Femur (tissue), 1 donor: ENCODE measurements around the gene SLC5A7.

Source experiments
- DNase-seq: peaks from one replicate; pipeline ENCODE4 v3.0.0-alpha.2; 2017

The SLC5A7 gene

DNA sequence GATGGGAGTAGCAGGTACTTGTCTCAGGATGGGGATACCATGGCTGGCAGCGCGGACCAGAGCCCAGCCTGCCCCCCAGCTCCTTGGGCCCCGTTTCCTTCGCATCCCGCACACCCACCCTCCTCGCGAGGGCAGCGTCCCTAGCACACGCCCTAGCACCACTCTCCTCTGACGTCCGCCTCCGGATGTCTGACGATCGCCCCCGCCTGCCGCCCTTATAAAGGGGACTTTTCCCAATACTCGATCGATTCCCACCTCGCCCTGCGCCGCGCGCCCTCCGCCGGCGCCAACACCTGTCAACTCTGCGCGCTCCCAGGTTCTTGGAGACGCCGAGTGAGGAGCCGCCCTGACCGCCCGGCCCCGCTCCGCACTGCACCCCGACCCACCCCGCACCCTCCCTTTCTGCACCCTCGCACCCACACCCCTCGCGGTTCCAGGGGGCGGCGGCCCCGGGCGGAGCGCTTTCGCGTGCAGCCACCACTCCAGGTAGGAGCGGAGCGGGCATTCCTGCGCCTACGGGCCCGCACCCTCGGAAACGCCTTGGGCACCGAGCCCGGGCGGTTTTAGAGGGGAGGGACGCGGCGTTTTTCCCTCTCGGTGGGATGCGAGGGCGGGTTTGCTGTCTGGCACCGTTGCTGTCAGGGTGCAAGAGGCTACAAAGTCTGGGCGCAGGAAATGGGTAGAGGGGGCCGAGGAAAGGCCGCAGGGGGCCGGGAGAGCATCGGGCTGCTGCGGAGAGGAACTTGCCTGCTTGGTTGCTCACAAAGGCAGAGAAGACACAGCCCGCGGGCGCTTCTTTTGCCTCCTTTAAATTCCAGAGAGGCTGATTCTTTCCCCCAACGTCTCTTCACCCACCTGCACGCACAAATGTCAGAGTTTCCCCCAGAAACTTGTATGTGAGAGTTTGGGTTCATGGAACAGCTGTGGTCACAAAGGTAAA is at the start of gene SLC5A7:
SLC5A7 (plus strand) TSS at position 247 of the 940 bp plus-strand sequence. CDS start 1,632 bp downstream, outside the sequence.
- no peak for DNase-seq

DNA sequence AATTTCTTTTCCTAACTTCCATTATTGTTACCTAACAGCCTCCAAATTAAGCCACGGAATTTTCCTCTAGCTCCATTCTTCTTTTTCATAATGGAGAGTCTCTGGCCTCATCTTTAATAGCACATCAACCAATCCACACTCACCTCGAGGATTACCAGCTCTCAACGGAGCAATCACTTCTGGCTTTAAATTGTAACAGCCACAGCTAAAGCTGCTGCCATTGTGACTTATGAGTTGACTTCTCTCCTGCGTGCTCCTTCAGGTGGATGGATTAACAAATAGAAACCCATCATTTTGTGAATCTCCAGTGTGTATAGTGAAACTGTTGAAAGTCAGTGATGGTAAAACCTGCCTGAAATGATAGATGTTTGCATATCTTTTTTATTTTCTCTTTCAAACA is 24.9 kb upstream of the SLC5A7 start:
- no peak for DNase-seq

DNA sequence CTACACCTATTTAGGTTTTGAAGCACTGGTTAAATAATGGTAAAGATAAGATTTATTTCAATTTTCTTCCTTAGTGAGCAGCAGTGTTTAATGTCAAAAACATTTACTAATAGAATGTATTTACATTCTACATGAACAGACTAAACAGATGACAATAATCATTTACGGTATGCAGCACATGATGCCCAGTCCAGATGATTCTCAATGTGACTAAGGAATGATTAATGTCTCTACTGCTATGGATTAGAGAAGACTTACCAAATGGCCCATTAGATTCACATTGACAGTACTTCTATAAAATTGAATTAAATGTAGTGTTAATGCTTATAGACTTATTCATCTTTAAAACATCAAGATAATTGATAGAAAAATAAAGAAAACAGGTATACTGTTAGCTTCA is 22.1 kb upstream of the SLC5A7 start:
- DNase-seq, result no peak

DNA sequence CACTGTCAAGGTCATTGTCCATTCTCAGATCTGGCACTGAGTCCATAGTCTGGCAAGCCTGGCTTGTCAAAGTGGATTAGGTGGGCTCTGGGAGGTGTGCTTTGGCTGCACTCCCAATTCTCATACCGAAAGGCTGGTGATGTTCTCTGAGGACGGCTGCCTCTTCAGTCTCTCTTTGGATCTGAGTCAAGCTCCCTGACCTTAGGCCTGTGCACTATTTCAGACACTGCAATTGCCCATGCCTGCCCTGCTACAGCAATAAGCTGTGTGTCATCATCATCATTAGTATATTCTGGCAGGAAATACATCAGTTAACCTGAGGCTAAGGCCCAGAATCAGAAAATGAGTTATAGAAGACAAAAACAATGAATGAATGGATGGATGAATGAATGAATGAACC is 1.6 kb upstream of the SLC5A7 start:
- no peak for DNase-seq

DNA sequence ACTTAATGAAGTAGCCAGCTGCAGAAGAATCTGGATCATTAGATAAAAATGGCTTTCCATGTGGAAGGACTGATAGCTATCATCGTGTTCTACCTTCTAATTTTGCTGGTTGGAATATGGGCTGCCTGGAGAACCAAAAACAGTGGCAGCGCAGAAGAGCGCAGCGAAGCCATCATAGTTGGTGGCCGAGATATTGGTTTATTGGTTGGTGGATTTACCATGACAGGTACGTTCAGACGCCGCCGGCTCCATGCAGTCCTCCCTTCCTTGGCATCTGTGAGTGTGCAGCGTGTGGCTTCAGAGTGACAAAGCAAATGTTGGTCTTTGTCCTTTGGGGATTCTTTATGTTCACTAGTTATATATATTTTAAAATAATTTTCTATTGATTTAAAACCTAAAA is 1.8 kb downstream of the SLC5A7 start:
- DNase-seq, result no peak

DNA sequence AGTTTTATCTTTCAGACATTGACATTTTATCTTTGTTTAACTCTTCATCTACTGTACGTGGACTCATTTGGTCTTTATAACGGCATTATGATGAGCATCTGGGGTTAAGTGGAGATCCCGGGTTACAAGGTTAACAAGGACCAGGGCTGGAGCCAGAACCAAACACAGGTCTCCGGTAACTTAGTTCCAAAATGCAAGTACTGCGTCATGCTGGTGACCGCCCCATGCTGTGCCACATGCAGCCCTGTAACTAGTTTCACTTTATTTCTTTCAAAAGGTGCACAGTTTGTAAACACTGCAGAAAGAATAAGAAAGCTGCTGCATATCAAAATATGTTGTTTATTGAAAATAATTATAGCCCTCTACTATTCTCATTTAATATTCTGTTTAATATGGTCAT is 3.1 kb downstream of the SLC5A7 start:
- DNase-seq, result no peak

DNA sequence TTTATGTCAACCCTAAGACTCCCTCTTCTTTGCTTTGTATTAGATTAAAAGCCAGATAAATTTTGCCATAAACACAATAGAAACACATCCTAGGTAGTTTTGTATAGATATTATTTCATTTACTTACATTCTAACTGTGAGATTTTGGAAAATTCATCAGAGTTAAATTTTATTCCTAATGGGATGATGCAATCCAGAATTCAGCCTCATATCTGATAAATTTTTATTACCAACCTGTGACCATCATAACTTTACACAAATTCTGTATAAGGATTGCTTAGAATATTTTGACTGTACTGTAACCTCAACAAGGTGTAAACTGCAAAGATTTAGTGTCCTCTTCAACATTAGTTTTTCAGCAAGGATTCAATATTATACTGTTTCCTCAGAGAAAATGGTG is 4.4 kb downstream of the SLC5A7 start:
- no peak for DNase-seq

DNA sequence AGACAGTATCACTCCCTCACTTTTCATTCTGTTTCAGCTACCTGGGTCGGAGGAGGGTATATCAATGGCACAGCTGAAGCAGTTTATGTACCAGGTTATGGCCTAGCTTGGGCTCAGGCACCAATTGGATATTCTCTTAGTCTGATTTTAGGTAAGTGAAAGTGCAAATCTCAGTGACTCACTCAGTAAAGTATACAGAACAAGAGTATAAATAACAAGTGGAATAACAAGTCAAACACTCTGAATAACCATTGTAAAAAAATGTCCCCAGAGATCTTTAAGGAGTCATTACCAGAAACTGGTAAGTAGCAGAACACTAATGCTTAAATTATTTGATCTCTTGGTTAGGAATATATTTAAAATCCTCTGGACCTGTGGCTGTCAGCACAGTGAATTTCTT is 5.7 kb downstream of the SLC5A7 start:
- no peak for DNase-seq

DNA sequence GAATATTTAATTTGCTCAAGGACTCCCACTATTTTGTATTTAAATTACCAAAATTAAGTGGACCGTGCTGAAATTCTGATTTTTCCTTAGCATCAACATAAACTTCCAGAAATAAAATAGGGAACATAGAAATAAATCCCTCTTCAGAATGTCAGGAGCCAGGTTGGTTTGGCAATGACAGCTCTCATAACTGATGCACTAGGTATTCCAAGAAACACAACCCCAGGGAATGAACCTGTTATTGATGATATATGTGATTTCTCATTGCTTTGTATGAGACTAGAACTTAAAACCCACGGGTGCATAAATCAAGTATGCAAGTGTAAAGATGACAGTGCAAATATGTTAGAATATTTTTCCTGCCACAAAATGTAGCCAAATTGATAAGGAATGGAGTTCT is 12.8 kb downstream of the SLC5A7 start:
- DNase-seq, result no peak

DNA sequence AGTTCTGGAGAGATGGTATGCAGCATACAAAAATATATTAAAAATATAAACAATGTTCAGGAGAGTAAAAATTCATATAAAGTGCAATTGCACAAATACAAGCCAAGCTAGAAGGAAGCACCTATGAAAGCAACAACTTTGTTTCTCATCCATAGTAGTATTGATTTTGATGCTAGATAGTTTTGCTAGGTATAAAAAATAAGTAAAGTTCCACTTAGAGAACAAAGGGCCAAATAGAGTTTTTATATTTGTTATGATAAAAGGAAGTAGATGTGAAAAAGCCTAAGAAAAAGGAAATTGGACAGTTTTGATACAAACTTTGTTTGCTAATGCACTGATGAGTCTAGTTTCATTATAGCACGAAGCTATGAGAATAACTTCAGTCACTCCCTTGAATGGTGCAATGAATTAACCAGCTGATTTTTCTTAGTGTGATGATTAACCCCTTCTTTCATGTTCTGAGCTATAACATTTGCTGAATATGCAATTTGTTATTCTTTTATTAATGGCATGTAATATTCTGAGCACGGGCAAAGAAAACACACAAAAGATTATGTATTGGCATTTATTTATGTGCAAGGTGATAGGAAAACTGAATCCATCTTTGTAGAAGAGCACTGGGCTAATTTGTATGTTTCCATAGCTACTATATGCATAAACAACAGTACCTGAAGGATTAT is 24.7 kb downstream of the SLC5A7 start:
- DNase-seq, result no peak

DNA sequence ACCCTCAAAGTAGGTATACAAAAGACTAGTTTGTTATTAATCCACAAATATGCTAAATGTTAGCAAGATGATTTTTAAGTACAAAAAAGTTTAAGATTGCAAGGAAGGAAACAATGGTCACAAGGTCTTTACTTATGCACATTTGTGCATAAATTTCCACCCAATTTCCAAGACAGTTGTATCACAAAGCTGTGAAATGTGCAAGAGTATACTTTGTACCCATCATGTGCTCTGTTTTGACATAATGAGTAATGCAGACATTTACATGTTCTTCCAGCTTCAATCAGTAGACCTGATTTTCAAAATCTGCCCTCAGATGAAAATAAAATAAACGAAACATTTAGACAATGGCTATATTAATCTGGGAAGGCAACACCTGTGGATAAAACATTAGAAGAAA is 27.0 kb downstream of the SLC5A7 start:
- no peak for DNase-seq

DNA sequence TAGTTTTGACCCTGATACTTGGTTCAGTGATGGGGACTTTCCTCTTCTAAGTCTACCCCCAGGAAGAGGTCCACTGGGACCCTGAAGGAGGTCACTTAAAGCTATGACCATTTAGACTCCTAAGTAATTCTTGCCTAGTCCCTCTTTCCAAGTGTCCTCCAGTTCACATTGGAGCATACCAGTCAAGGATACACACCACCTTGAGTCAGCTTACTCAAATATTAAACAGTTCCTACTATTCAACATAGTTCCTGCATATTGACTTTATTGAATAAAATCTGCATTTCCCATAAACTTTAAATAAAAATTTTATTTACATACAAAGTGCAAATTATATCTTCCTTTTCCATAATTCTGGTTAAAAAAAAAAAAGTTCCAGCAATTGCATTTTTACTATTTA is 36.3 kb downstream of the SLC5A7 start:
- DNase-seq, result no peak

DNA sequence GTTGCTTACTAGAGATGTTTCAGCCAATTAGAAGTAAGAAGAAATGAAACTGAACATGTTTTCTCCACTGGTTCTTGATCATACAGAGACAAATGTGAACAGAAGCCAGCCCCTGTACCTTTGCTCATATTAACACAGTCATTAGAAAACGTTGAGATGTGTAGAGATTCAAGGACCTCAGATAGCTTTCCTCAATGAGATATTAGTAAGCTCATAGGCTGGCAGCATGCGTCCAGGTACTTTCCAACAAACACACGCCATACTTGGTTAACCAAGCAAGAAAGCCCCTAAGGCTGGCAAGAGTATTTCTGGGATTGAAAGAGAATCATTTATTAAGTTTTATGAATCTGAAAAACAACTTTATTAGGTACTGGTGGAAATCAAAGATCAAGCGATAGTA is 37.5 kb downstream of the SLC5A7 start:
- DNase-seq, result no peak

DNA sequence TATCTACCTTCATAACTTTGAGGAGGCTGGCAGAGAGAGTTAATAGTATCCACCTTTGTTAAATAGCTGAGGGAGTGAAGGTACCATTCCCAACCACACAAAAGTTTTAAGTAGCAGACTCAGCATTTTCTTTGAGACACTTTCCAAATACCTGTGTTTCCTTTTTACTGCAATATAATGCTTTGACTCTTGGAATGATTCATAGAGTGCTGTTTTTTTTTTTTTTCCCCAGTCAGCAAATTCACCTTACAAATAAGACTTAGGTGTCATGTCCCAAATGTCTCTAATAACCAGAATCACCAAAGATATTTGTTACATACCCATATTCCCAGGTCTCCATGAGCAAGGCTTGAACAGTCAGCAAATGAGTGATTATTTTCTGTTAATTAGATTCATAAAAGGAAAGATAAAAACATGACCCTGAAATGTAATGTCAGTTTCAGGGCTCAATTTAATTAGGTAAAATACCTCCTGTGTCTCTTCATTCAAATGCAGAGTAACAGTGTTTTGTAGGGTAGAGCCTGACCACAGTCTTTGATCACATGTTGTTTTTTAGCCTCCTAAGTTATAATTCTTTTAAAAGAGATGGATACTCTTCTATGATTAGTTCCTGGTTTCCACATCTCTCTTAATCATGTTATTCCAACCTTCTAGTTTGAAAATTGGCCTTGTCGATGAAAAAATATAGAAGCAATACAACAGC is 39.9 kb downstream of the SLC5A7 start:
- DNase-seq, result no peak

DNA sequence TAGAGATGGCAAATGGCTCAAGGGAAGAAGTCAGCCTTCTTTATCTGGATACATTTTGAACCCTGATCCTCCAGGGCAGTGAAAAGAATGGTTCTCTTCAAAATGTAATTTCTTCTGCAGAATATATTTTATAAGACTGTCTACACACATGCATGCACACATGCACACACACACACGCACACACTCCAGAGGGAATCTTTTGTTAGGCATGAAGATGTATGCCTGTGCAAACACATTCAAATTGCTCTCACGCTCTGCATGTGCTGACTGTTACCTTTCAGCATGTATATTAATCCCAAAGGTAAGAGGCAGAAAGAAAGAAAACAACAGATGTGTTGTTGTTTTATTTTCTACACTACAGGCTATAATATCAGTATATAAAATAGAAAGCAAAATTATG is 43.2 kb downstream of the SLC5A7 start:
- DNase-seq, result no peak

DNA sequence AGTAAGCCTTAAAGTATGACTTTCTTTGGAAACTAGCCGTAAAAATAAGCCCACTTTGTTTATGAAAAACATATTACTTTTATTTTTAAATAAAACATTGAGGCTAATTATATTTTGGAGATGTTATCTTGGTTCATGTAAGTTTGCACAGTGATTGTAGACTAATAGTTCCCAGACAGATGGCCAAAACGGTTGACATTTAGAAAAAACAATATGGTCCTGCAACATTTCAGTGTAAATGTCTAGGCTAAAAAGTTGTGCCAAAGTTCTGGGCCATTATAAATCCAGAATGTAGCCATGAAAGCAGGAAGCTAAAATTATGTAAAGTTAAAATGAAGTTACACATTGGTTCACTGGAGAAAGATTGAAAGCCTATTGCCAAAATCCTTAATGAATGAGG is 43.6 kb downstream of the SLC5A7 start:
- DNase-seq, result no peak

DNA sequence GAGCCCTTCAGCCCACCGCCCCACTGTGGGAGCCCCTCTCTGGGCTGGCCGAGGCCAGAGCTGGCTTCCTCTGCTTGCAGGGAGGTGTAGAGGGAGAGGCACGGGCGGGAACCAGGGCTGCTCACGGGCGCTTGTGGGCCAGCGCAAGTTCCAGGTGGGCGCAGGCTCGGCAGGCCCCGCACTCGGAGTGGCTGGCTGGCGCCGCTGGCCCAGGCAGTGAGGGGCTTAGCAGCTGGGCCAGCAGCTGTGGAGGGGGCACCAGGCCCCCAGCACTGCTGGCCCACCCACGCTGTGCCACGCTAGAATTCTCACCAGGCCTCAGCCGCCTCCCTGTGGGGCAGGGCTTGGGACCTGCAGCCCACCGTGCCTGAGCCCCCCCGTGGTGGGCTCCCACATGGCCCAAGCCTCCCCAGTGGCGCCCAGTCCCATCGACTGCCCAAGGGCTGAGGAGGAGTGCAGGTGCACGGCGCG is 45.2 kb downstream of the SLC5A7 start:
- no peak for DNase-seq

DNA sequence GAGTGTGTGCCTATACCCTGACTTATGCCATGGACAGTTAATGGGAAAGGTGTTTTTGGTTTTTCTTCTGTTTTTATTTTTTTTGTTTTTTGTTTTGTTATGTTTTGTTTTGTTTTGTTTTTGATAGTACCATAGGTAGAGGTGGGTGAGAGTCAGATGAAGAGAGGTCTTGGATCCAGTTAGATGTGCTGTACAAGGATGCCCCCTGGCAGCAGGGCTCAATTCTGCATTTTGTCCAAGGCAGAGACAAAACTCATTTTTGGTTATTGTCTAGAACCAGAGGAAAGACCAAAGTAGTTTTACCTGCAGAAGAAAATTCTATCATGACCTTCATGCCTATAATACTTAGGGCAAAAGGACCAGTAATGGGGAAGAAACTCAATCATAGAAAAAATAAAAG is 48.5 kb downstream of the SLC5A7 start:
- no peak for DNase-seq

DNA sequence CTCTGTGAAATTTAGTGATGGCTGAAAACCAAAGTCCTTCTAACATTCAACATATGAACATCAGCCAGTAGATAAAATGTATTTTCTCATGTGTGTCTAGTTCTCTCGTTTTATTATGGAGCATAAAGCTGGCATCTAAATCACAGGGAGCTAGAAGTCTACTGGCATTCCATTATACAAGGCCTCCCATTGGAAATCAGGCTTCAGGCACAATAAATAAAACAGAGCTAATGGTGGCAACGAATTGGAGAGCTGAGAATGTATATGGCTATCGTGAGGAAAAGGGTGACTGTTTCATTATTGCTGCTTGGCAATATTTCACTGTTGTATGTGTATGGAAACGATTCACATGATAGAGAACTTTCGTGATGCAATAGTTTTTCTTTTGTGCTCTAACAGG is 62.4 kb downstream of the SLC5A7 start:
- no peak for DNase-seq

DNA sequence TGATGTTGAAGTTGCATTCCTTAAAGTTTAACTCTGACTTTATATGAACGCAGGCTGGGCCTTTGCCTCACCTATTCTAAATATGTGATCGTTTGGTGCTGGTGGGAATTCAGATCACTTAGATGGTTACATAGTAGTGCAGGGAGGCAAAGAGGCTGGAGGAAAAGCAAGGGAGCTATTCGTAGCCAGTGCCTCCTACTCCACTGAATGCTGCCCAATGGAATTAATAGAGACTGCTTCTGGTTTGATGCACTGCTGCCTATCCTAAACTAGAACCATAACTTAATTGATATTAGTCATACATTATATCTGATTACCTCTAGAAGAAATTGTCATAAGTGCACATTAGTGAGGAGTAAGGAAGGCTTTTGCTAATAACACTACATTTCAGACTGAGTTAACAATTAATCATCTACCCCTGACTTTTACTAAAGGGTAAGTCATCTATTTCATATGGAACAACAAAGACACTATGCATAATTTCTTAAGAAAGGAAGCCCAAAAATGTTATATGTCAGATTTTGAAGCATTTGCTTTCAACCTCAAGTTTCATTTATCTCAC is 72.3 kb downstream of the SLC5A7 start:
- no peak for DNase-seq

DNA sequence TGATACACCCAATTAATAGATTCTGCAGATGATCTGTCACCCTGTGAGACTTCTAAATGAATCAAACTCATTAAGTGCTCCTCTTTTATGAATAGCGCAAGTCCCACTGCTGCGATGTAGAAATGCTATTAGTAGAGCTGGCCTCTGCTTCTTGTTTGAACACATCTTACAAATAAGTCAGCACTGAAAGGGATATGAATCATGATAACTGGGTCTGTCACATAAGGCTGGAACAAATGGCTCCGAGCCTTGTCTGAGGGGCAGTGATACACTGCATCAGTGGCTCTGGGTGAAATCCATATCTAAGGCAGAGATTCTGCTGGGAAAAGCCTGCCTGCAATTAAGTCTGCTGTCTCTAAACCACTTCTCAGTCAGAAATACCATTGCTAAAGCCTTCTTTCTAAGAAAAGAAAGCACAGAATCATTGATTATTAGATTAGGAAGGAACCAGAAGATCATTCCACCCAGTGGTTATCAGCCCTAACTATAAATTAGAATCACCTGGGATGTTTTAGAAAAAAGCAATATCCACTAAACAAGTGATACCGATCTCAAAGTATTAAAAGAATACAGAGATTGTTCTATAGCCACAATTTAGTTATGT is 75.2 kb downstream of the SLC5A7 start:
- no peak for DNase-seq
